ENCODE results near the gene NAV2.

GRCh38 chr11:20080032-20080685 lies 367.5 kb downstream of the NAV2 start:
- TF ChIP-seq CTCF (IDR thresholded peaks at IDR 0.05) (no peak), POLR2A (IDR thresholded peaks at IDR 0.05) (no peak)

Data from testis (tissue), 2 donors.